ENCODE data around the gene ACACA.

The ACACA gene

GRCh38 chr17:37286430-37286829 lies 120.2 kb downstream of the ACACA start:
- DNase-seq: no peak

- no peak for DNase-seq
These were observed 122.4 kb downstream of the ACACA start for GRCh38 chr17:37284191-37284590.

DNA sequence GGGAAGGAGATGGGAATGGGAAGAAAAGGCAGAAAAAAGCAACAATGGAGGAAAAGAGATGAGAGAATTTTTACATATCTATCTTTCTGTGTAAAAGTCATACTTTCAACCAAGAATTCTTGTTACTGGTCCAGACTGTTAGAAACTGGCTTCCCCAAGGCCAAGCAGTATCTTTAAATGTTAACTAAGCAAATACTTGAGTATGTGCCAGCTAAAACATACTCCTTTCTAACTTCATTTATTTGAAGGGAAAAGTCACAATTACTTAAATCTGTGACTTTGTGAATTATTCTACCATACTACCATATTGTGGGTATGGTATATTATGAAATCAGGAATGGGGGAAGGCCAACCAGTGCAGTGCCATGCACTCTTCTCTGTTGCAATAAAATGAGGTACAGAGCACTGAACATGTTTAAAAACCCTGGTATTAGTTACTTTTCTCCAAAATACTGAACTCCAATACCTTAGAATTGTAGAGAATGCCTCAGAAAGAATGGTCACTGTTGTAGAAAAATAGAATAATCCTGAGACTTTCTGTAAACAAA lies 123.1 kb downstream of the ACACA start:
- DNase-seq: no peak

DNA sequence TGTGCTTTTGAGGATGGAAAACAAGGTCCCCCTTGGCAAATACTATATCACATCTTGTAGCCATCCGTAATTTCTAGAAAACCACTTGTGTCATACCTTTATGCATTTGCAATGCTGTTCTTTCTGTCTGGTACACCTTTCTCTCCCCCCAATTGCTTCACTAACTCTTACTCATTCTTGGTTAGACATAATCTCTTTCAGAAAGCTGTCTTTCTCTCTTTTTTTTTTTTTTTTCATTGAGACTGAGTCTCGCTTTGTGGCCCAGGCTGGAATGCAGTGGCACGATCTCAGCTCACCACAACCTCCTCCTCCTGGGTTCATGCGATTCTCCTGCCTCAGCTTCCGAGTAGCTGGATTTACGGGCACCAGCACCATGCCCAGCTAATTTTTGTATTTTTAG lies 125.8 kb downstream of the ACACA start:
- DNase-seq: no peak

- DNase-seq: no peak
These were observed 128.3 kb downstream of the ACACA start for GRCh38 chr17:37278247-37278894.

GRCh38 chr17:37276475-37276874 lies 130.2 kb downstream of the ACACA start:
- DNase-seq: no peak

DNA sequence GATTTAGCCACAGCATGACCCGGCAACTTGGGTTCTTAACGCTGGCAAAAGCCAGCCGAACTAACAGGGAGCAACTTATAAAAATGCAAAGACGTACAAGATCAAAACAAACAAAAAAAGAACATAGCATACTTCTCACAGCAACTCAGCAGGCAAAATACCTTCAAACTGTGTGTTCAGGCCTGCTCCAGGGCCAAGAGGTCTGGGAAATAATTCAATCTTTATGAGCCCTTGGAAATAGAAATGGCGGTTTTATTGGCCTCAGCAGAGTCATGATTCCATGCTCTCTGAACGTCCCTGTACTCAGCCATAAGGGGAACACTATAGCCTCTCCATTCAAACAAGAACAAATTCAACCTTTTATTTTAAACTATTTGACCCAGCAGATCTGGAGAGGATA lies 132.2 kb downstream of the ACACA start:
- DNase-seq: no peak

GRCh38 chr17:37273409-37274051 lies 133.1 kb downstream of the ACACA start:
- DNase-seq: no peak

DNA sequence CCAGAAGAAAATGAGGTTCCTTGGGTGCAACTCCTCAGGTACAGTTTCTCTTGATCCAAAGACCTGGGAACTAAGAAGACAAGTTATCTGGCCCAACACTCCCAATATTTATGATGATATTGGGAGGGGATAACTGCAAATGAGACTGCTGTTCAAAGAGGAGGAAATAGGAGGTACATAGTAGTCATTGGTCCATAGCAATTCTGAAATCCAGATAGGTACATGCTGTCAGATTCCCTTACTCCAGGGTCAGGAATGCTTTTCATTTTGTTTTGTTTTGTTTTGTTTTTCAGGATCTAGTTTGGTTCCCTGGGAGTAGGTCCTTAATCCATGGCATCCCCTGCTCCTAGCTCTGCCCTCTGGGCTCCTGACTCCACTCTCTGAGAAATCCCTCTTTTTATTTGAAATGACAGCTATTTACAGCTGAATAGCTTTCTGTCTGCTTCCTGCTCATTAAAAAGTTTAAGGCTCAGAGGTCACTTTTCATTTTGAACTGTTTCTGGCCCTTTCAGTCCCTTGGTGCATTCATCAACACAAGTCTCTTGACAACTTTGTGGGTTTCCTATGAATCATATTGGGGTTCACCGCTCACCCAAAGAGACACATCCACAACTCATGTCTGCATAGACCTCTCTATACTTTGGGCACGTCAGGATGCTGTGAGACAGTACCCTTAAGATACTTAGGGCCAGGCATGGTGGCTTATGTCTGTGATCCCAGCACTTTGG lies 141.0 kb downstream of the ACACA start:
- DNase-seq: no peak

DNA sequence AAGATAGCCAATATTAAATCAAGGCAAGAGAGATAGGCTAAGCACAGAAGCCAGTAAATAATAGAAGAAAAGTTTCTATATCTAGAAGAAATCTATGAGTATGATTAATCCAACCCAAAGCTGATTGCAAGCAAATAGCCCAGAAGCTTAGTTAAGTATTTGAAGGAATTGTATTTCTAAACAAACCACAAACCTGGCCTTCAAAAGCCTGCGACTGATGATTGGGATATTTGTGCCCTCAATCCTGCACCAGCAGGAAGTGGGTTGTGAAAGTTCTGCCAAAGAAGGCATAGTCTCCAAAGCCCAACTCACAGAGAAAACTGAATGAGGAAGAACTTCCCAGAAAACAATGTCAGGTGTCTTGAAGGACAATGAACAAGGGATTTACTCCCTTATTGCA lies 145.3 kb downstream of the ACACA start:
- DNase-seq: no peak

DNA sequence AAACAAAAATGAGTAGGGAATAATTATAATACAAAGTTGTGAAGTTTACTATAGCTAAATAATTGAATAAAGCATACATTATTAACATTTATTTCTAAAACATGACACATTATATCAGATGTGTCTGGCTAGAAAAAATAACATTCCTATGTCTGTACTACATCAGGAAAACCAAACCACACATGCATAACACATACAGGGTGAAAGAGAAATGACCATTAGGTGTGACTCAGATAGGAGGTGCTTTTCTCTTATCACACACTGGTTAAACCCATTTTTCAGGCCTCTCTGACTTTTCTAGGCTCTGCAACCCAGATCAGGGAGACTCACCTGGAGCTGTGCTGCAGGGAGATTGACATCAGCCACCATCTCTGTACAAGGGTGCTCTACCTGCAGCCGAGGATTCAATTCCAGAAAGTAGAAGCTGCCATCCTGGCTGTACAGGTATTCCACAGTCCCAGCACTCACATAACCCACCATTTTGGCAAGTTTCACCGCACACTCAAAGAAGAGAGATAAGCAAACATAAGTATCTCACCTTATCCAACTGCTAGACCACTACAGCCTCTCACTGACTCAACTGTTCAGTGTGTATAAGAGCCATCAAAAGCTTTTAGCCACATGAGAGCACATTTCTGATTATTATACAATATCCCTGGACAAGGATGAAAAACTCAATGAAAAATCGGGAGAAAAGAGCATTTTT lies 147.5 kb downstream of the ACACA start:
- DNase-seq: no peak

- no peak for DNase-seq
These were observed 150.0 kb downstream of the ACACA start for GRCh38 chr17:37256627-37257026.

GRCh38 chr17:37255432-37255831 lies 151.2 kb downstream of the ACACA start:
- DNase-seq: no peak

DNA sequence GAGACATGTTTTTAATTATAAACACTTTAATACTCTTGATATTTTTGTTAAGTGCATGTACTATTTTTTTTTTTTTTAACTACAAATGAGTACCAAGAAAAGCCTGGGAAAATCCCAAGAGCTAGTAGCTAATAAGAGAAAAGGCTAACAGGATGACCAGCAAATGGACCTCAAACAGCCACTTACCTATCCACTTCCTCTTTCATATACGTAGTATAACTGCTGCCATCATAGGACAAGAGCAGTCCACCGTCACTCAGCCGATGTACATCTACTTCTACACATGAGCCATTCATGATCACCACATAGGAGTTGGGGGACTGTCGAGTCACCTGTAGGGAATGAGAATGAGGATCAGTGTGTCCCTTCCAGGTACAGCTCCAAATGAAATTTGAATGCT lies 158.8 kb downstream of the ACACA start:
- DNase-seq: no peak

DNA sequence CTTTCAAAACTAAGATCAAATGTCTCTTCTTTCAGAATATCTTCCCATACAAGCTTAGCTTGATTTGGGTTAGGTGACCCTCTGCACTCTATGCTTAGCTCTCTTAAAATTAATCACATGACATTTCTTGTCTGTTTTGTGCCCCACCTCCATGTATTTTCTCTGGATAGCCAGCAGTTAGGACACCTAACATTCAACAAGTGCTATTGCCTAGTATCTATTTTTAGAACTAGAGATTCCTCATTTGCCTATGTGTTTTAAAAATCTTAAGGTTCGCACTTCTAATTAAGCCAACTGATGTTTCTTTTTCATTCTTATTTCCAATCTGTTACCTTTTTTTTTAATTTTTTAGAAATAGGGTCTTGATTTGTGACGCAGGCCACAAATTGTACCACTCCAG lies 160.6 kb downstream of the ACACA start:
- DNase-seq: no peak

DNA sequence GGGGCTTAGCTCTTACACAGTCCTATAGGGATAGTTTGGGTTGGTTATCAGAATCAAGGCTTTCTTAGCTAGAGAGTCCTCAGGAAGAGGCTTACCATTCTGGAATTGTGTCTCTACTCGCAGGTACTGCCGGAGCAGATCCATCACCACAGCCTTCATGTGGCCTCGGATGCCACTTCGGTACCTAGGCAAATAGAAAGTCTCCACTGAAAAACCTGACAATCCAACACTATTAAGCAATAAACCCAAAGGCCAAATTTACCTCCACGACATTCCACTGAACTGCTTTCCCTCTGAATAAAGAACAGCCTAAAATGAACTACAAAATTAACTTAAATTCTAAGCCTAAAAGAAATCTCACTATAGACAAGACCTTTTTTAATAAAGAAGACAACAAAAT lies 166.3 kb downstream of the ACACA start:
- DNase-seq: no peak

GRCh38 chr17:37239690-37240334 lies 166.8 kb downstream of the ACACA start:
- DNase-seq: peak; percentile 47

DNA sequence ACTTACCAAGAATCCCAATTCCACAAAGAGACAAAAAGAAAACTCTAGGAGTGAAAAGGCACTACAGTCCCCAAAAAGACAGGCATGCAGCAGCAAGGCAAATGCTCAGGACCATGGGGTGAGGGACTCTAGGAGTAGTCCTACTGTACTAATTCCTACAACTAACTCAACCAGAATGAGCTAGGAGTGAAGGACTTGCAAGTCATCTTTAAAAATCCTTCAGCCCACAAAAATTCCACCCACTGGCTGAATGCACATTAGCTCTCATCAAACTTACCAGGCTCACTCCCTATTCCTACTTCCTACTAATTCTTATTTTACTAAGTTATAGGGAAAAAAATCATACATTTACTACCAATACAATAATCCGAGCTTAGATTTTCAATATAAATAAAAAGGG lies 172.5 kb downstream of the ACACA start:
- DNase-seq: no peak

DNA sequence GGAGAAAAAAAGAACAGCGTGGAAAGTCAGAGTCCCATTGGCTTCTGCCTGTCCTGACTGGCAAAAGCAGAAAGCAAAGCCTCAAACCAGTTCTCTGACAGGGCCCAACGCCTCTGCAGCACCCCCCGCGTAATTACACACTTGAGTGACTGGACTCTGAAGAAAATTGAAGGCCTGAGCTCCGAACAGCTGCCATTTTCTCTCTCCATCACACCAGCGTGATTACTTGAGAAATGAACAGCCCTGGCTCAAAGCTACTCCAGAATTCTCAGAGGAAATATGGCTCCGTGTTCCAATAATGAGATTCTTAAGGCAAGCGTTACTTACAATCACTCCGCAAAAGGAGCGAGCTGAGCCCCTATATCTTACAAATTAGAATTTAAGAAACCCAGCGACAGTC lies 173.6 kb downstream of the ACACA start:
- DNase-seq: no peak

- no peak for DNase-seq
These were observed 174.7 kb downstream of the ACACA start for GRCh38 chr17:37231887-37232286.

- DNase-seq: no peak
These were observed 176.0 kb downstream of the ACACA start for GRCh38 chr17:37230633-37231032.

DNA sequence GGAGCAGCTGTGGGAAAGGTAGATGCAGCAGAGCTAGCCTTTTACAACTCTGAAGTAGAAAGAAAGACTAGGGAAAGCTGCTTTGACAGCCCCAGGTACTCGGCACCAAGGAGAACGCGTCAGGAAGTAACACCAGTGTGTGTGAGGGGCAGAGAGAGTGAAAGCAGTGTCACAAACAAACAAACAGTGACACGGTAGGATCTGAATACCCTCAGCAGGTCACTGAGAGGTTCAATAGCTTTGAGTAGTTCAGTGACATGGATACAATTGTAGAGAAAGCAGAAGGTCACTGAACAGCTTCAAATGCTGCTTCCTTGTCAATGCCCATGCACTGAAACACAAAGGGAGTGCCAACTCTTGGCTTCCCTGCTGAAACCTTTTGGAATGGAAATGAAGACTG lies 181.2 kb downstream of the ACACA start:
- DNase-seq: no peak

DNA sequence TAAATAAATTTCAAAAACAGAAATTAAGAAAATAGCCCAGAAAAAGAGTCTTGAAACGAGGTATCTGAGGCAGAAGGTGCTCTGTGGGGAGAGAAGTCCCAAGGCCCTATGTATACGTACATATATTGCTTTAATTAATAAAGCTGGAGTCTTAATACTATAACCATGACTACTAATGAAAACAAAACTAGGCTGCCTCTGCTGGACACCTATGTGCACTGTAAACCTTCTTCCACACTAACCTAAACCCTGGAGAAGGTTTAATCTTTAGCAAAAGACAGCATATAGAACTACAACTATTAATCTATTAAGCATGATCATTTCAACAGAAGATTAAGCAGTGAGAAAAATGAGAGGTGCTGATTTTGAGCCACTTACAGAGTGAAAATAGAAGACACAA lies 184.8 kb downstream of the ACACA start:
- no peak for DNase-seq
